SU-DHL-6 (cell line): ENCODE measurements around the gene KIRREL1.

Source experiments
- H2AFZ ChIP-seq: fragments of 200-600 bp; sonication (generic); 2 replicates; pipeline ENCODE4 v1.6.1; 2014; ENCODE audit warnings: low read depth, mild to moderate bottlenecking, moderate library complexity, mixed read lengths, antibody characterized with exemption, low read length; ENCODE audit not compliant: severe bottlenecking
- H3F3A ChIP-seq: fragments of 200-600 bp; shearing (Covaris generic); 2 replicates; pipeline ENCODE4 v1.6.0; 2016; ENCODE audit warnings: antibody characterized with exemption, mild to moderate bottlenecking; ENCODE audit not compliant: insufficient read depth
- H3K27ac ChIP-seq: fragments of 200-600 bp; sonication (generic); 2 replicates; pipeline ENCODE4 v1.5.1; 2016; ENCODE audit warnings: low read depth, mild to moderate bottlenecking, low read length, moderate library complexity, mixed read lengths
- H3K27me3 ChIP-seq: fragments of 200-600 bp; sonication (generic), shearing (Covaris generic); 2 replicates; pipeline ENCODE4 v1.6.0; 2014; ENCODE audit warnings: mild to moderate bottlenecking, low read length
- H3K36me3 ChIP-seq: fragments of 200-600 bp; sonication (generic); 2 replicates; pipeline ENCODE4 v1.6.1; 2014; ENCODE audit warnings: mild to moderate bottlenecking, low read length, mixed read lengths
- H3K4me2 ChIP-seq: fragments of 300-600, 200-600 bp; shearing (Covaris generic), sonication (generic); 2 replicates; pipeline ENCODE4 v1.6.0; 2014; ENCODE audit warnings: low read length, low read depth, mild to moderate bottlenecking; ENCODE audit not compliant: poor library complexity, severe bottlenecking
- H3K4me3 ChIP-seq: fragments of 200-600 bp; sonication (generic); 2 replicates; pipeline ENCODE4 v1.5.1; 2014; ENCODE audit warnings: antibody characterized with exemption, low read length, mild to moderate bottlenecking, mixed read lengths; ENCODE audit not compliant: insufficient read depth, poor library complexity, severe bottlenecking
- H3K79me2 ChIP-seq: fragments of 200-600 bp; sonication (generic); 2 replicates; pipeline ENCODE4 v1.6.1; 2014; ENCODE audit warnings: mild to moderate bottlenecking, low read length, moderate library complexity; ENCODE audit not compliant: insufficient read depth
- H3K9ac ChIP-seq: fragments of 200-600 bp; sonication (generic); 2 replicates; pipeline ENCODE4 v1.7.0; 2014; ENCODE audit warnings: mild to moderate bottlenecking, low read length
- H3K9me2 ChIP-seq: fragments of 200-600 bp; sonication (generic); replicated peaks from 2 replicates; pipeline ENCODE4 v1.6.1; 2014; ENCODE audit warnings: low read length; ENCODE audit not compliant: insufficient read depth
- H3K9me3 ChIP-seq: fragments of 200-600 bp; sonication (generic); 2 replicates; pipeline ENCODE4 v1.6.1; 2014; ENCODE audit warnings: low read length, mixed read lengths; ENCODE audit not compliant: insufficient read depth
- H4K20me1 ChIP-seq: fragments of 200-600 bp; sonication (generic); 2 replicates; pipeline ENCODE4 v1.6.1; 2014; ENCODE audit warnings: low read depth, mild to moderate bottlenecking, antibody characterized with exemption, low read length, moderate library complexity, mixed read lengths
- CTCF ChIP-seq: fragments of 200-600 bp; sonication (generic); IDR thresholded peaks from one replicate; pipeline ENCODE4 v1.5.1; 2017; ENCODE audit warnings: antibody characterized with exemption, mild to moderate bottlenecking, low read length, moderate library complexity; ENCODE audit not compliant: insufficient read depth, poor library complexity, severe bottlenecking
- EZH2phosphoT487 ChIP-seq: fragments of 200-600 bp; sonication (generic), shearing (Covaris generic); conservative IDR thresholded peaks from 2 replicates; pipeline ENCODE4 v1.6.1; 2018; ENCODE audit warnings: mild to moderate bottlenecking, antibody characterized with exemption, low read length, moderate library complexity, mixed read lengths

Gene KIRREL1

GRCh38 chr1:157982136-157982535 is 11.3 kb upstream of the KIRREL1 start:
- Histone ChIP-seq H3K27me3 (no peaks in the 10 kb centered on the region), H3F3A (no peaks in the 10 kb centered on the region), H3K9me2 (no peaks in the 10 kb centered on the region), H3K36me3 (no peaks in the 10 kb centered on the region), H3K79me2 (no peaks in the 10 kb centered on the region), H2AFZ (no peak overlapping the region), H3K4me3 (no peak overlapping the region), H3K9me3 (no peaks in the 10 kb centered on the region), H3K27ac (no peak overlapping the region), H3K4me2 (no peak overlapping the region), H3K9ac (no peak overlapping the region), H4K20me1 (no peaks in the 10 kb centered on the region)
- TF ChIP-seq EZH2phosphoT487 (no peak), CTCF (no peak)

- H3K4me3 ChIP-seq = no peak overlapping the region
- no peak overlapping the region for H3K9ac ChIP-seq
- no peaks in the 10 kb centered on the region for H3K9me3 ChIP-seq
- no peaks in the 10 kb centered on the region for H3K79me2 ChIP-seq
- no peak overlapping the region for H3K4me2 ChIP-seq
- H3K27ac ChIP-seq = no peak overlapping the region
- no peak overlapping the region for H2AFZ ChIP-seq
- no peaks in the 10 kb centered on the region for H3K27me3 ChIP-seq
- no peaks in the 10 kb centered on the region for H3K9me2 ChIP-seq
- H3F3A ChIP-seq = no peaks in the 10 kb centered on the region
- no peak for TF ChIP-seq EZH2phosphoT487
- TF ChIP-seq CTCF = no peak
- no peaks in the 10 kb centered on the region for H3K36me3 ChIP-seq
- no peaks in the 10 kb centered on the region for H4K20me1 ChIP-seq
Measured at GRCh38 chr1:157983787-157984186, 9.7 kb upstream of the KIRREL1 start.

GRCh38 chr1:157984469-157984868 is 9.0 kb upstream of the KIRREL1 start:
- Histone ChIP-seq H3K4me2 (no peak overlapping the region), H3K27me3 (no peaks in the 10 kb centered on the region), H3F3A (no peaks in the 10 kb centered on the region), H3K79me2 (no peaks in the 10 kb centered on the region), H3K9me3 (no peaks in the 10 kb centered on the region), H4K20me1 (no peaks in the 10 kb centered on the region), H3K4me3 (no peak overlapping the region), H2AFZ (no peak overlapping the region), H3K9ac (no peak overlapping the region), H3K27ac (no peak overlapping the region), H3K36me3 (no peaks in the 10 kb centered on the region), H3K9me2 (no peaks in the 10 kb centered on the region)
- no peak for TF ChIP-seq EZH2phosphoT487
- no peak for TF ChIP-seq CTCF
